Liver (tissue), 9 donors: ENCODE data around the gene CFAP251. TPM values are rescaled to one million over a fixed set of nuclear protein-coding genes. Genes with fewer than 3 reads are reported as not detected.

ENCODE experiments used
- DNase-seq: peaks from one replicate; pipeline ENCODE4 v3.0.0-alpha.2; 2017; ENCODE audit warnings: low spot score
- H3K27ac ChIP-seq, 2 donors: one replicate each; pipeline ENCODE4 v1.7.0; 2013; ENCODE audit warnings: inconsistent platforms in 2 of 2, low read length in 2 of 2, control low read depth in 1 of 2, low read depth in 1 of 2, mild to moderate bottlenecking in 1 of 2
- H3K27me3 ChIP-seq, 4 donors: one replicate each; pipeline versions ENCODE4 v1.6.1 to v1.7.0; 2013; ENCODE audit warnings: low read length in 3 of 4, inconsistent platforms in 1 of 4, mild to moderate bottlenecking in 1 of 4, moderate library complexity in 1 of 4; ENCODE audit not compliant: control insufficient read depth in 4 of 4, insufficient read depth in 4 of 4
- H3K36me3 ChIP-seq, 4 donors: one replicate each; pipeline versions ENCODE4 v1.6.1 to v1.7.0; 2013; ENCODE audit warnings: low read length in 3 of 4, mild to moderate bottlenecking in 3 of 4, low read depth in 1 of 4, moderate library complexity in 1 of 4; ENCODE audit not compliant: control insufficient read depth in 4 of 4, insufficient read depth in 3 of 4
- H3K4me1 ChIP-seq, 4 donors: one replicate each; pipeline versions ENCODE4 v1.6.1 to v1.7.0; 2013; ENCODE audit warnings: low read length in 3 of 4, mild to moderate bottlenecking in 3 of 4, moderate library complexity in 1 of 4; ENCODE audit not compliant: control insufficient read depth in 4 of 4, insufficient read depth in 4 of 4
- H3K4me3 ChIP-seq, 3 donors: one replicate each; pipeline versions ENCODE4 v1.6.1 to v1.7.0; 2013; ENCODE audit warnings: low read length in 3 of 3, control low read depth in 1 of 3, low read depth in 1 of 3, mild to moderate bottlenecking in 1 of 3
- H3K9ac ChIP-seq, 2 donors: one replicate each; pipeline ENCODE4 v1.7.0; 2013; ENCODE audit warnings: low read length in 2 of 2, mild to moderate bottlenecking in 2 of 2, moderate library complexity in 2 of 2, control low read depth in 1 of 2, low read depth in 1 of 2
- H3K9me3 ChIP-seq, 4 donors: one replicate each; pipeline versions ENCODE4 v1.6.1 to v1.7.0; 2013; ENCODE audit warnings: low read length in 3 of 4; ENCODE audit not compliant: control insufficient read depth in 4 of 4
- EGR1 ChIP-seq, 2 donors: IDR thresholded peaks; 2 replicates each; pipeline ENCODE4 v1.6.1; 2016 to 2018; ENCODE audit warnings: antibody characterized with exemption in 2 of 2, low read depth in 2 of 2
- FOXA2 ChIP-seq: IDR thresholded peaks from 2 replicates; pipeline ENCODE4 v1.6.1; 2016; ENCODE audit warnings: antibody characterized with exemption
- GABPA ChIP-seq, 2 donors: IDR thresholded peaks in 1 of 2; conservative IDR thresholded peaks in 1 of 2; 2 replicates each; pipeline ENCODE4 v1.6.1; 2016; ENCODE audit warnings: antibody characterized with exemption in 2 of 2, mild to moderate bottlenecking in 1 of 2, moderate library complexity in 1 of 2
- HNF4A ChIP-seq, 2 donors: conservative IDR thresholded peaks; 2 replicates each; pipeline ENCODE4 v1.6.1; 2016; ENCODE audit warnings: antibody characterized with exemption in 2 of 2, mild to moderate bottlenecking in 2 of 2
- JUND ChIP-seq, 2 donors: IDR thresholded peaks; 2 replicates each; pipeline ENCODE4 v1.6.1; 2016; ENCODE audit warnings: antibody characterized with exemption in 2 of 2
- RAD21 ChIP-seq, 2 donors: IDR thresholded peaks; 2 replicates each; pipeline ENCODE4 v1.6.1; 2016; ENCODE audit warnings: antibody characterized with exemption in 2 of 2, mild to moderate bottlenecking in 2 of 2
- RXRA ChIP-seq, 2 donors: IDR thresholded peaks; 2 replicates each; pipeline ENCODE4 v1.6.1; 2017 to 2018; ENCODE audit warnings: antibody characterized with exemption in 2 of 2, mild to moderate bottlenecking in 1 of 2
- SP1 ChIP-seq: IDR thresholded peaks from 2 replicates; pipeline ENCODE4 v1.6.1; 2018; ENCODE audit warnings: antibody characterized with exemption, mild to moderate bottlenecking
- TAF1 ChIP-seq: conservative IDR thresholded peaks from 2 replicates; pipeline ENCODE4 v1.6.1; 2016; ENCODE audit warnings: antibody characterized with exemption, mild to moderate bottlenecking
- YY1 ChIP-seq: IDR thresholded peaks from 2 replicates; pipeline ENCODE4 v1.6.1; 2016; ENCODE audit warnings: antibody characterized with exemption, mild to moderate bottlenecking
- ZBTB33 ChIP-seq: IDR thresholded peaks from 2 replicates; pipeline ENCODE4 v1.6.1; 2016; ENCODE audit warnings: antibody characterized with exemption
- WGBS: extraction: QIAGEN DNeasy Blood & Tissue Kit; methylation state at CpG from one replicate; pipeline ENCODE4 v1.1.7; 2013; 5-methylcytosine and 5-hydroxymethylcytosine counted together
- polyA plus RNA-seq, 2 donors: library from polyadenylated mRNA; stranded (reverse) in 1 of 2; unstranded in 1 of 2; fragments of 200-250 nt in 1 of 2; fragments of >200 nt in 1 of 2; fragmentation: Nextera tagmentation in 1 of 2; extraction: Ambion mirVana in 1 of 2; gene quantifications; one replicate each; pipeline versions ENCODE4 v1.2.1 to v1.2.3, GENCODE V29; 2013 to 2015
- total RNA-seq, 2 donors: library from RNA; depleted of rRNA; stranded (reverse); fragments of >200 nt; gene quantifications; one replicate each; pipeline ENCODE4 v1.2.3, GENCODE V29; 2014
- TF ChIP-seq, protein P1 (sequence below): fragments of 150-350 bp; IDR thresholded peaks from 2 replicates; pipeline ENCODE4 v1.5.1; 2017; ENCODE audit warnings: improper control_type of control experiment, low read depth, low read length; ENCODE audit not compliant: missing input control
- TF ChIP-seq, protein P2 (sequence below): IDR thresholded peaks from 2 replicates; pipeline ENCODE4 v1.6.1; 2016; ENCODE audit warnings: antibody characterized with exemption, mild to moderate bottlenecking
- TF ChIP-seq, protein P3 (sequence below): IDR thresholded peaks from 2 replicates; pipeline ENCODE4 v1.6.1; 2016; ENCODE audit warnings: antibody characterized with exemption
- donor health status: healthy.
- donor health status: healthy.
- donor health status: healthy.
- donor health status: healthy.
- donor health status: healthy.

Gene CFAP251
- total and polyA plus RNA-seq, 4 donors = 1.6 to 4.0 (median 2.0) TPM

DNA sequence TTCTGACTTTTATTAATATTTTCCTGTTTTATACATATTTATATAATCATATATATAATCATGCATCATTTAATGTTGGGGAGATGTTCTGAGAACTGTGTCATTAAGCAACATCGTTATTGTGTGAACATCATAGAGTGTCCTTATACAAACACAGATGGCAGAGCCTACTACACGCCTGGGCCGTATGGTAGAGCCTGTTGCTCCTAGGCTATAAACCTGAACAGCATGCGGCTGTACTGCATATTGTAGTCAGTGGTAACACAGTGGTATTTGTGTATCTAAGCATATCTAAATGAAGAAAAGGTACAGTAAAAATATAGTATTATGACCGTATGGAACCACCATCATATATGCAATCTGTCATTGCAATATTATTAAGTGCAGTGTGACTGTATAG lies 58.6 kb downstream of the CFAP251 start (continued):
- no peak for TF ChIP-seq EGR1 (IDR thresholded peaks at IDR 0.05; ENCODE audit: low read depth in 2 of 2)

GRCh38 chr12:121980191-121980891 lies 61.9 kb downstream of the CFAP251 start:
- Histone ChIP-seq H3K4me1 (no peaks in the 10 kb centered on the region), H3K36me3 (no peaks in the 10 kb centered on the region), H3K27me3 (no peaks in the 10 kb centered on the region), H3K27ac (no peak overlapping the region), H3K9ac (no peak overlapping the region), H3K9me3 (no peaks in the 10 kb centered on the region), H3K4me3 (no peak overlapping the region)
- TF ChIP-seq HNF4A (conservative IDR thresholded peaks at IDR 0.05) = no peak
- no peak for TF ChIP-seq FOXA2
- no peak for TF ChIP-seq YY1
- TF ChIP-seq JUND (IDR thresholded peaks at IDR 0.05) = no peak
- TF ChIP-seq, protein P1, sequence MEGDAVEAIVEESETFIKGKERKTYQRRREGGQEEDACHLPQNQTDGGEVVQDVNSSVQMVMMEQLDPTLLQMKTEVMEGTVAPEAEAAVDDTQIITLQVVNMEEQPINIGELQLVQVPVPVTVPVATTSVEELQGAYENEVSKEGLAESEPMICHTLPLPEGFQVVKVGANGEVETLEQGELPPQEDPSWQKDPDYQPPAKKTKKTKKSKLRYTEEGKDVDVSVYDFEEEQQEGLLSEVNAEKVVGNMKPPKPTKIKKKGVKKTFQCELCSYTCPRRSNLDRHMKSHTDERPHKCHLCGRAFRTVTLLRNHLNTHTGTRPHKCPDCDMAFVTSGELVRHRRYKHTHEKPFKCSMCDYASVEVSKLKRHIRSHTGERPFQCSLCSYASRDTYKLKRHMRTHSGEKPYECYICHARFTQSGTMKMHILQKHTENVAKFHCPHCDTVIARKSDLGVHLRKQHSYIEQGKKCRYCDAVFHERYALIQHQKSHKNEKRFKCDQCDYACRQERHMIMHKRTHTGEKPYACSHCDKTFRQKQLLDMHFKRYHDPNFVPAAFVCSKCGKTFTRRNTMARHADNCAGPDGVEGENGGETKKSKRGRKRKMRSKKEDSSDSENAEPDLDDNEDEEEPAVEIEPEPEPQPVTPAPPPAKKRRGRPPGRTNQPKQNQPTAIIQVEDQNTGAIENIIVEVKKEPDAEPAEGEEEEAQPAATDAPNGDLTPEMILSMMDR = no peak
- TF ChIP-seq, protein P2, sequence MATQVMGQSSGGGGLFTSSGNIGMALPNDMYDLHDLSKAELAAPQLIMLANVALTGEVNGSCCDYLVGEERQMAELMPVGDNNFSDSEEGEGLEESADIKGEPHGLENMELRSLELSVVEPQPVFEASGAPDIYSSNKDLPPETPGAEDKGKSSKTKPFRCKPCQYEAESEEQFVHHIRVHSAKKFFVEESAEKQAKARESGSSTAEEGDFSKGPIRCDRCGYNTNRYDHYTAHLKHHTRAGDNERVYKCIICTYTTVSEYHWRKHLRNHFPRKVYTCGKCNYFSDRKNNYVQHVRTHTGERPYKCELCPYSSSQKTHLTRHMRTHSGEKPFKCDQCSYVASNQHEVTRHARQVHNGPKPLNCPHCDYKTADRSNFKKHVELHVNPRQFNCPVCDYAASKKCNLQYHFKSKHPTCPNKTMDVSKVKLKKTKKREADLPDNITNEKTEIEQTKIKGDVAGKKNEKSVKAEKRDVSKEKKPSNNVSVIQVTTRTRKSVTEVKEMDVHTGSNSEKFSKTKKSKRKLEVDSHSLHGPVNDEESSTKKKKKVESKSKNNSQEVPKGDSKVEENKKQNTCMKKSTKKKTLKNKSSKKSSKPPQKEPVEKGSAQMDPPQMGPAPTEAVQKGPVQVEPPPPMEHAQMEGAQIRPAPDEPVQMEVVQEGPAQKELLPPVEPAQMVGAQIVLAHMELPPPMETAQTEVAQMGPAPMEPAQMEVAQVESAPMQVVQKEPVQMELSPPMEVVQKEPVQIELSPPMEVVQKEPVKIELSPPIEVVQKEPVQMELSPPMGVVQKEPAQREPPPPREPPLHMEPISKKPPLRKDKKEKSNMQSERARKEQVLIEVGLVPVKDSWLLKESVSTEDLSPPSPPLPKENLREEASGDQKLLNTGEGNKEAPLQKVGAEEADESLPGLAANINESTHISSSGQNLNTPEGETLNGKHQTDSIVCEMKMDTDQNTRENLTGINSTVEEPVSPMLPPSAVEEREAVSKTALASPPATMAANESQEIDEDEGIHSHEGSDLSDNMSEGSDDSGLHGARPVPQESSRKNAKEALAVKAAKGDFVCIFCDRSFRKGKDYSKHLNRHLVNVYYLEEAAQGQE = no peak
- TF ChIP-seq RAD21 (IDR thresholded peaks at IDR 0.05) = no peak
- no peak for TF ChIP-seq EGR1 (IDR thresholded peaks at IDR 0.05; ENCODE audit: low read depth in 2 of 2)
- TF ChIP-seq TAF1 = no peak
- no peak for TF ChIP-seq SP1
- no peak for TF ChIP-seq RXRA (IDR thresholded peaks at IDR 0.05)
- TF ChIP-seq, protein P3, sequence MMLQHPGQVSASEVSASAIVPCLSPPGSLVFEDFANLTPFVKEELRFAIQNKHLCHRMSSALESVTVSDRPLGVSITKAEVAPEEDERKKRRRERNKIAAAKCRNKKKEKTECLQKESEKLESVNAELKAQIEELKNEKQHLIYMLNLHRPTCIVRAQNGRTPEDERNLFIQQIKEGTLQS = no peak
- TF ChIP-seq GABPA (IDR thresholded peaks at IDR 0.05 in 1 of 2, conservative IDR thresholded peaks at IDR 0.05 in 1 of 2) = no peak
- TF ChIP-seq ZBTB33 = no peak
- DNase-seq = no peak
- WGBS = 71% methylated on average over 11 of the region's 11 CpGs
